Endodermal cell (in vitro differentiated cells): ENCODE results near the gene MSL3B.

Source experiments
- DNase-seq: peaks from one replicate; pipeline ENCODE4 v3.0.0-alpha.2; 2017
- H3K27ac ChIP-seq: 2 replicates; pipeline ENCODE4 v1.5.1; 2013; ENCODE audit warnings: mild to moderate bottlenecking, low read depth, low read length, moderate library complexity
- H3K27me3 ChIP-seq: 2 replicates; pipeline ENCODE4 v1.6.1; 2013; ENCODE audit warnings: mild to moderate bottlenecking, low read length, moderate library complexity; ENCODE audit not compliant: insufficient read depth, control insufficient read depth, poor library complexity, severe bottlenecking
- H3K36me3 ChIP-seq: 2 replicates; pipeline ENCODE4 v1.7.0; 2013; ENCODE audit warnings: mild to moderate bottlenecking, low read length, moderate library complexity; ENCODE audit not compliant: control insufficient read depth, insufficient read depth
- H3K4me1 ChIP-seq: one replicate; pipeline ENCODE4 v1.7.0; 2013; ENCODE audit warnings: low read length; ENCODE audit not compliant: control insufficient read depth, insufficient read depth
- H3K4me3 ChIP-seq: 2 replicates; pipeline ENCODE4 v1.5.1; 2013; ENCODE audit warnings: mild to moderate bottlenecking, low read length, moderate library complexity
- H3K9ac ChIP-seq: 2 replicates; pipeline ENCODE4 v1.6.1; 2013; ENCODE audit warnings: mild to moderate bottlenecking, low read length, moderate library complexity; ENCODE audit not compliant: poor library complexity, severe bottlenecking; ENCODE audit errors: extremely low read depth
- H3K9me3 ChIP-seq: 2 replicates; pipeline ENCODE4 v1.6.1; 2013; ENCODE audit warnings: mild to moderate bottlenecking, low read length, moderate library complexity; ENCODE audit not compliant: control insufficient read depth
- H3K27ac Mint-ChIP-seq: 2 replicates; pipeline ENCODE4 v1.8.0; 2020; ENCODE audit warnings: mixed read lengths
- H3K27me3 Mint-ChIP-seq: 2 replicates; pipeline ENCODE4 v1.8.0; 2021; ENCODE audit warnings: mild to moderate bottlenecking, mixed read lengths; ENCODE audit not compliant: insufficient read depth
- H3K36me3 Mint-ChIP-seq: 2 replicates; pipeline ENCODE4 v1.8.0; 2020; ENCODE audit warnings: low read depth, mixed read lengths
- H3K4me1 Mint-ChIP-seq: 2 replicates; pipeline ENCODE4 v1.8.0; 2020; ENCODE audit warnings: mixed read lengths
- H3K4me3 Mint-ChIP-seq: 2 replicates; pipeline ENCODE4 v1.8.0; 2020; ENCODE audit warnings: mild to moderate bottlenecking, moderate library complexity, mixed read lengths
- H3K9me3 Mint-ChIP-seq: 2 replicates; pipeline ENCODE4 v1.8.0; 2020; ENCODE audit warnings: mild to moderate bottlenecking, mixed read lengths
- WGBS, 2 experiments: methylation state at CpG; one replicate each; pipeline versions ENCODE4 v1.1.5 to v1.1.7; 2013; ENCODE audit warnings: missing lambda C conversion rate in 2 of 2, mixed read lengths in 1 of 2; ENCODE audit not compliant: insufficient coverage in 1 of 2, insufficient read length in 1 of 2; 5-methylcytosine and 5-hydroxymethylcytosine counted together
- TF ChIP-seq, protein P1 (sequence below): fragments of 200-600 bp; sonication (generic); conservative IDR thresholded peaks from 2 replicates; pipeline ENCODE4 v1.5.0; 2021; ENCODE audit warnings: antibody characterized with exemption, mild to moderate bottlenecking

MSL3B gene

GRCh38 chr2:233839447-233839820 is 28.8 kb downstream of the MSL3B start:
- Histone ChIP-seq H3K36me3 (peaks cover 94% of the 10 kb centered on the region), H3K4me3 (no peak overlapping the region)

GRCh38 chr2:233838726-233839446 is 29.3 kb downstream of the MSL3B start:
- H3K36me3 ChIP-seq: peaks cover 88% of the 10 kb centered on the region
- TF ChIP-seq, protein P1, sequence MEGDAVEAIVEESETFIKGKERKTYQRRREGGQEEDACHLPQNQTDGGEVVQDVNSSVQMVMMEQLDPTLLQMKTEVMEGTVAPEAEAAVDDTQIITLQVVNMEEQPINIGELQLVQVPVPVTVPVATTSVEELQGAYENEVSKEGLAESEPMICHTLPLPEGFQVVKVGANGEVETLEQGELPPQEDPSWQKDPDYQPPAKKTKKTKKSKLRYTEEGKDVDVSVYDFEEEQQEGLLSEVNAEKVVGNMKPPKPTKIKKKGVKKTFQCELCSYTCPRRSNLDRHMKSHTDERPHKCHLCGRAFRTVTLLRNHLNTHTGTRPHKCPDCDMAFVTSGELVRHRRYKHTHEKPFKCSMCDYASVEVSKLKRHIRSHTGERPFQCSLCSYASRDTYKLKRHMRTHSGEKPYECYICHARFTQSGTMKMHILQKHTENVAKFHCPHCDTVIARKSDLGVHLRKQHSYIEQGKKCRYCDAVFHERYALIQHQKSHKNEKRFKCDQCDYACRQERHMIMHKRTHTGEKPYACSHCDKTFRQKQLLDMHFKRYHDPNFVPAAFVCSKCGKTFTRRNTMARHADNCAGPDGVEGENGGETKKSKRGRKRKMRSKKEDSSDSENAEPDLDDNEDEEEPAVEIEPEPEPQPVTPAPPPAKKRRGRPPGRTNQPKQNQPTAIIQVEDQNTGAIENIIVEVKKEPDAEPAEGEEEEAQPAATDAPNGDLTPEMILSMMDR: no peak
- WGBS, 2 experiments: 88 to 93% methylated on average over 9 to 12 of the region's 12 CpGs

More at GRCh38 chr2:233839447-233839820, 28.8 kb downstream of the MSL3B start:
- TF ChIP-seq, protein P1: no peak
- H3K9me3 ChIP-seq: no peaks in the 10 kb centered on the region
- Mint-ChIP-seq H3K4me3 (no peak overlapping the region), H3K27me3 (no peaks in the 10 kb centered on the region), H3K9me3 (no peaks in the 10 kb centered on the region), H3K36me3 (peaks cover 89% of the 10 kb centered on the region), H3K4me1 (peaks cover 2% of the 10 kb centered on the region), H3K27ac (peak overlapping the region; percentile 59)
- peak; percentile 35 for DNase-seq
- no peaks in the 10 kb centered on the region for H3K27me3 ChIP-seq
- no peaks in the 10 kb centered on the region for H3K4me1 ChIP-seq
- H3K9ac ChIP-seq: no peak overlapping the region
- no peak overlapping the region for H3K27ac ChIP-seq
- WGBS, 2 experiments: 91 to 97% methylated on average over 9 to 10 of the region's 10 CpGs

DNA sequence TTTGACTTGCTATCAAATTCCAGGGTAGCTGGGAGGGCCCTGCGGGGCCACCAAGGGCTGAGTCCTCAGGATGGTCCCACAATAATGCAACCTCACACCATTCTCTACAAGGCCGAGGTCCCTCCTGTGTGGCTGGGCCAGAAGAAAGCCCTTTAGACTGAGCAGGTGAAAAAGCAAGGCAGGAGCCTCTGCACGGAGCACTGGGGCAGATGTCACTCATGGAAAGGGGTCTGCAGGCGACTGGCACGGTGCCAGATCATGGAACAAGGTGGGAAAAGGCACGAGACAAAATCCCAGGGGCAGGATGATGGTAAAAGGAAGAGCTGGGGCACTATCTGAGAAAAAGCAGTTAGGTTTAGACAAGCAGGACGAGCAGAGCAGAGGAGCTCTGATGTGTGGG is 29.9 kb downstream of the MSL3B start:
- WGBS, 2 experiments: 84 to 89% methylated on average over 7 of the region's 7 CpGs
- no peaks in the 10 kb centered on the region for H3K9me3 Mint-ChIP-seq
- peaks cover 2% of the 10 kb centered on the region for H3K4me1 Mint-ChIP-seq
- H3K27me3 Mint-ChIP-seq: no peaks in the 10 kb centered on the region
- Histone ChIP-seq H3K9me3 (no peaks in the 10 kb centered on the region), H3K9ac (no peak overlapping the region), H3K27me3 (no peaks in the 10 kb centered on the region), H3K4me1 (no peaks in the 10 kb centered on the region), H3K36me3 (peaks cover 82% of the 10 kb centered on the region), H3K4me3 (no peak overlapping the region), H3K27ac (no peak overlapping the region)
- H3K36me3 Mint-ChIP-seq: peaks cover 77% of the 10 kb centered on the region
- H3K27ac Mint-ChIP-seq: peak overlapping the region; percentile 42
- DNase-seq: peak; percentile 24
- TF ChIP-seq, protein P1: no peak
- no peak overlapping the region for H3K4me3 Mint-ChIP-seq

More at GRCh38 chr2:233838726-233839446, 29.3 kb downstream of the MSL3B start:
- H3K9me3 ChIP-seq: no peaks in the 10 kb centered on the region
- H3K27me3 ChIP-seq: no peaks in the 10 kb centered on the region
- DNase-seq: no peak
- no peak overlapping the region for H3K4me3 ChIP-seq
- no peaks in the 10 kb centered on the region for H3K4me1 ChIP-seq
- H3K4me1 Mint-ChIP-seq: peaks cover 2% of the 10 kb centered on the region
- no peaks in the 10 kb centered on the region for H3K9me3 Mint-ChIP-seq
- H3K9ac ChIP-seq: no peak overlapping the region
- peaks cover 83% of the 10 kb centered on the region for H3K36me3 Mint-ChIP-seq
- H3K27me3 Mint-ChIP-seq: no peaks in the 10 kb centered on the region
- no peak overlapping the region for H3K27ac ChIP-seq
- H3K27ac Mint-ChIP-seq: peak overlapping the region; percentile 59
- H3K4me3 Mint-ChIP-seq: no peak overlapping the region
